ENCODE data around the gene KIDINS220. TPM values are rescaled to one million over a fixed set of nuclear protein-coding genes. Genes with fewer than 3 reads are reported as not detected.
A peak's percentile ranks its signal among the peaks of the same experiment; 100 is the strongest.

Gene KIDINS220
- total and polyA plus RNA-seq, 9 of the 15 experiments (the other 6 are each of a cell fraction or from before 2014, with no cell fraction given), result 15.2 to 48.0 (median 34.4) TPM

DNA sequence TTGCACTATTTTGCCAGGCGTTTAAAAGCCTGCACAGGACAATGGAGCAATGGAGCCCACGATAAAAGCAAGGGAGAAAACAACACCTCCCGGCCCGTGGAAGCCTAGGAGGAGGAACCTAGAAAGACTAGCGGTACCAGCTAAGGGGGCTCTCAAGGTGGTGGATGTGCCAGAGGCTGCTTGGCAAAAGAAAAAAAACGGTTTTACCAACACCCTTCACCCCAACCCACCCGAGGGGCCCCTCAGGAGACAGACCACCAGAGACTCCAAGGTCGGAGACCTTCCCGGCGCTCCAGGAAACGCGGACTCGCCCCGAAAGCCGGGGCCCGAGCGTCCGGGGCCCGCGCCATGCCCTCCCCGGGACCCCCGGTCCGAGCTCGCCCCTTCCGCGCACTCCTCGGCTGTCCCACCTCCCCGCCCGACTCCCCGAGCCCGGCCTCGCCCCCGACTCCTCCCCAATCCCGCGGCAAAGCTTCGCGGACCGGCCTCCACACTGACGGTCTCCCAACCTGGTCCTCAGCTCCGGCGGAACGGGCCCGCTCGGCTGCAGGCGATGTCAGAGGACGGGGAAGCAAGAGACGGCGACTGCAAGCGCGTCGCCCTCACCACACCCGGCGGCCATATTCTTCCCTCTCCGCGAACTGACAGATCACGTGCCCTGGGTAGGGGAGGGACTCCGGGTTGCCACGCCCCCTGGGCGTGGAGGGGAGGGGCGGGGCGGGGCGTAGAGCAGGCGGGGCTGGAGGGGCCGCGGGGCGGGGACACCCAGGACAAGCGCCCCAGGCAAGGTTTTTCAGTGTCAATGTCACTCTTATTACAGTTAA is at the start of gene KIDINS220 (continued):
- TF ChIP-seq, protein P1, sequence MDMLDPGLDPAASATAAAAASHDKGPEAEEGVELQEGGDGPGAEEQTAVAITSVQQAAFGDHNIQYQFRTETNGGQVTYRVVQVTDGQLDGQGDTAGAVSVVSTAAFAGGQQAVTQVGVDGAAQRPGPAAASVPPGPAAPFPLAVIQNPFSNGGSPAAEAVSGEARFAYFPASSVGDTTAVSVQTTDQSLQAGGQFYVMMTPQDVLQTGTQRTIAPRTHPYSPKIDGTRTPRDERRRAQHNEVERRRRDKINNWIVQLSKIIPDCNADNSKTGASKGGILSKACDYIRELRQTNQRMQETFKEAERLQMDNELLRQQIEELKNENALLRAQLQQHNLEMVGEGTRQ (CRISPR knock-in tag; IDR thresholded peaks at IDR 0.05), result peak; percentile 95
- TF ChIP-seq, protein P2, sequence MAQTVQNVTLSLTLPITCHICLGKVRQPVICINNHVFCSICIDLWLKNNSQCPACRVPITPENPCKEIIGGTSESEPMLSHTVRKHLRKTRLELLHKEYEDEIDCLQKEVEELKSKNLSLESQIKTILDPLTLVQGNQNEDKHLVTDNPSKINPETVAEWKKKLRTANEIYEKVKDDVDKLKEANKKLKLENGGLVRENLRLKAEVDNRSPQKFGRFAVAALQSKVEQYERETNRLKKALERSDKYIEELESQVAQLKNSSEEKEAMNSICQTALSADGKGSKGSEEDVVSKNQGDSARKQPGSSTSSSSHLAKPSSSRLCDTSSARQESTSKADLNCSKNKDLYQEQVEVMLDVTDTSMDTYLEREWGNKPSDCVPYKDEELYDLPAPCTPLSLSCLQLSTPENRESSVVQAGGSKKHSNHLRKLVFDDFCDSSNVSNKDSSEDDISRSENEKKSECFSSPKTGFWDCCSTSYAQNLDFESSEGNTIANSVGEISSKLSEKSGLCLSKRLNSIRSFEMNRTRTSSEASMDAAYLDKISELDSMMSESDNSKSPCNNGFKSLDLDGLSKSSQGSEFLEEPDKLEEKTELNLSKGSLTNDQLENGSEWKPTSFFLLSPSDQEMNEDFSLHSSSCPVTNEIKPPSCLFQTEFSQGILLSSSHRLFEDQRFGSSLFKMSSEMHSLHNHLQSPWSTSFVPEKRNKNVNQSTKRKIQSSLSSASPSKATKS (CRISPR knock-in tag; IDR thresholded peaks at IDR 0.05), result no peak
- no peak for TF ChIP-seq U2AF2 (optimal IDR thresholded peaks at IDR 0.05; ENCODE audit: low read depth, low read length)
- TF ChIP-seq PCBP1 (IDR thresholded peaks at IDR 0.05; ENCODE audit: low read depth, low read length, poor library complexity, severe bottlenecking), result peak; percentile 67
- TF ChIP-seq PHF20 (IDR thresholded peaks at IDR 0.05; ENCODE audit: partially characterized antibody), result peak; percentile 80
- TF ChIP-seq, protein P3, sequence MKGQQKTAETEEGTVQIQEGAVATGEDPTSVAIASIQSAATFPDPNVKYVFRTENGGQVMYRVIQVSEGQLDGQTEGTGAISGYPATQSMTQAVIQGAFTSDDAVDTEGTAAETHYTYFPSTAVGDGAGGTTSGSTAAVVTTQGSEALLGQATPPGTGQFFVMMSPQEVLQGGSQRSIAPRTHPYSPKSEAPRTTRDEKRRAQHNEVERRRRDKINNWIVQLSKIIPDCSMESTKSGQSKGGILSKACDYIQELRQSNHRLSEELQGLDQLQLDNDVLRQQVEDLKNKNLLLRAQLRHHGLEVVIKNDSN (CRISPR knock-in tag; IDR thresholded peaks at IDR 0.05), result peak; percentile 94
- TF ChIP-seq ZNF311 (CRISPR knock-in tag; IDR thresholded peaks at IDR 0.05), result no peak
- TF ChIP-seq, protein P4, sequence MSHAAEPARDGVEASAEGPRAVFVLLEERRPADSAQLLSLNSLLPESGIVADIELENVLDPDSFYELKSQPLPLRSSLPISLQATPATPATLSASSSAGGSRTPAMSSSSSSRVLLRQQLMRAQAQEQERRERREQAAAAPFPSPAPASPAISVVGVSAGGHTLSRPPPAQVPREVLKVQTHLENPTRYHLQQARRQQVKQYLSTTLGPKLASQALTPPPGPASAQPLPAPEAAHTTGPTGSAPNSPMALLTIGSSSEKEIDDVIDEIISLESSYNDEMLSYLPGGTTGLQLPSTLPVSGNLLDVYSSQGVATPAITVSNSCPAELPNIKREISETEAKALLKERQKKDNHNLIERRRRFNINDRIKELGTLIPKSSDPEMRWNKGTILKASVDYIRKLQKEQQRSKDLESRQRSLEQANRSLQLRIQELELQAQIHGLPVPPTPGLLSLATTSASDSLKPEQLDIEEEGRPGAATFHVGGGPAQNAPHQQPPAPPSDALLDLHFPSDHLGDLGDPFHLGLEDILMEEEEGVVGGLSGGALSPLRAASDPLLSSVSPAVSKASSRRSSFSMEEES (CRISPR knock-in tag; IDR thresholded peaks at IDR 0.05), result peak; percentile 91
- TF ChIP-seq IFI16 (CRISPR knock-in tag; IDR thresholded peaks at IDR 0.05), result no peak
- TF ChIP-seq TOE1 (IDR thresholded peaks at IDR 0.05; ENCODE audit: borderline replicate concordance), result peak; percentile 91
- no peak for TF ChIP-seq TOE1 (CRISPR knock-in tag; IDR thresholded peaks at IDR 0.05; ENCODE audit: borderline replicate concordance, low read depth)
- TF ChIP-seq SAP30 (IDR thresholded peaks at IDR 0.05; ENCODE audit: borderline replicate concordance, insufficient read depth, low read depth, low read length, poor library complexity, severe bottlenecking), result peak; percentile 77
- TF ChIP-seq, protein P5, sequence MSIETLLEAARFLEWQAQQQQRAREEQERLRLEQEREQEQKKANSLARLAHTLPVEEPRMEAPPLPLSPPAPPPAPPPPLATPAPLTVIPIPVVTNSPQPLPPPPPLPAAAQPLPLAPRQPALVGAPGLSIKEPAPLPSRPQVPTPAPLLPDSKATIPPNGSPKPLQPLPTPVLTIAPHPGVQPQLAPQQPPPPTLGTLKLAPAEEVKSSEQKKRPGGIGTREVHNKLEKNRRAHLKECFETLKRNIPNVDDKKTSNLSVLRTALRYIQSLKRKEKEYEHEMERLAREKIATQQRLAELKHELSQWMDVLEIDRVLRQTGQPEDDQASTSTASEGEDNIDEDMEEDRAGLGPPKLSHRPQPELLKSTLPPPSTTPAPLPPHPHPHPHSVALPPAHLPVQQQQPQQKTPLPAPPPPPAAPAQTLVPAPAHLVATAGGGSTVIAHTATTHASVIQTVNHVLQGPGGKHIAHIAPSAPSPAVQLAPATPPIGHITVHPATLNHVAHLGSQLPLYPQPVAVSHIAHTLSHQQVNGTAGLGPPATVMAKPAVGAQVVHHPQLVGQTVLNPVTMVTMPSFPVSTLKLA (conservative IDR thresholded peaks at IDR 0.05), result peak; percentile 74 to 89
- peak; percentile 58 for TF ChIP-seq CREM (IDR thresholded peaks at IDR 0.05; ENCODE audit: low read depth)
- TF ChIP-seq CAMTA2 (CRISPR knock-in tag; conservative IDR thresholded peaks at IDR 0.05), result no peak
- peak; percentile 37; the same call in 1 of the 2 replicates for TF ChIP-seq HDAC2 (IDR thresholded peaks at IDR 0.05)
- TF ChIP-seq, protein P6, sequence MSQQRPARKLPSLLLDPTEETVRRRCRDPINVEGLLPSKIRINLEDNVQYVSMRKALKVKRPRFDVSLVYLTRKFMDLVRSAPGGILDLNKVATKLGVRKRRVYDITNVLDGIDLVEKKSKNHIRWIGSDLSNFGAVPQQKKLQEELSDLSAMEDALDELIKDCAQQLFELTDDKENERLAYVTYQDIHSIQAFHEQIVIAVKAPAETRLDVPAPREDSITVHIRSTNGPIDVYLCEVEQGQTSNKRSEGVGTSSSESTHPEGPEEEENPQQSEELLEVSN (IDR thresholded peaks at IDR 0.05; ENCODE audit: borderline replicate concordance in 1 of 2, extremely low read depth in 1 of 2, insufficient read depth in 1 of 2, insufficient read length in 1 of 2, low read depth in 1 of 2, low read length in 1 of 2, poor library complexity in 1 of 2, severe bottlenecking in 1 of 2), result peak in 1 of 2 experiments; percentile 46

Measured in K562 (cell line).